Measurements from ENCODE around the gene NUDT8. TPM values are rescaled to one million over a fixed set of nuclear protein-coding genes. Genes with fewer than 3 reads are reported as not detected.

NUDT8 gene
- polyA plus RNA-seq, 2 of the 4 experiments (the other 2 are of a cell fraction) = 1.8 to 5.6 TPM

DNA sequence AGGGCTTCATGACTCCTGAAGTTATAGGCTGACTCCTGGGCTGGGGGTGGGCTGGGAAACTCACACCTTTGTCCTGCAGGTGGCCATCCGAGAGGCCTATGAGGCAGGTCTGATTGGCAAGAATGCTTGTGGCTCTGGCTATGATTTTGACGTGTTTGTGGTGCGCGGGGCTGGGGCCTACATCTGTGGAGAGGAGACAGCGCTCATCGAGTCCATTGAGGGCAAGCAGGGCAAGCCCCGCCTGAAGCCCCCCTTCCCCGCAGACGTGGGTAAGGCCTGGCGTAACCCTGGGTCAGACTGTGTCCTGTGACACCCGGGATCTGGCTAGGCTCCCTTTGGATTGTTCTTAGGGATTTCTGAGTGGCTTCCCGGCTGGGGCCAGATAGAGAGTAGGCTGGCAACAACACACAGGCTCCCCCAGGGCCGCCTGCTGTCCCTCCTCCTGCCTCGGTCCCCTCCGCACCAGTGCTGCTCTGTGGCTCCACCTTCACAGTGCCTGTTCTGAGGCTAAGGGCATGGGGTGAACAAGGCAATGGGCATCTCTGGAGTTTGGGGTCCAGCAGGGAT lies 19.4 kb downstream of the NUDT8 start:
- no peak overlapping the region for H3K4me2 ChIP-seq
- 83% methylated on average over 12 of the region's 15 CpGs for WGBS (ENCODE audit: missing lambda C conversion rate)
- CTCF ChIA-PET = interaction anchor here (3.5 kb wide), 1 partner anchor 19 kb away, joined by 30 read pairs; the partner anchor contains the start of gene NUDT8
- DNase-seq (ENCODE audit: low read depth in 1 of 2, low spot score in 1 of 2) (no peak), ATAC-seq (no peak), FAIRE-seq (no peak)
- TF ChIP-seq, protein P1, sequence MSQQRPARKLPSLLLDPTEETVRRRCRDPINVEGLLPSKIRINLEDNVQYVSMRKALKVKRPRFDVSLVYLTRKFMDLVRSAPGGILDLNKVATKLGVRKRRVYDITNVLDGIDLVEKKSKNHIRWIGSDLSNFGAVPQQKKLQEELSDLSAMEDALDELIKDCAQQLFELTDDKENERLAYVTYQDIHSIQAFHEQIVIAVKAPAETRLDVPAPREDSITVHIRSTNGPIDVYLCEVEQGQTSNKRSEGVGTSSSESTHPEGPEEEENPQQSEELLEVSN (IDR thresholded peaks at IDR 0.05; ENCODE audit: borderline replicate concordance, low read depth) = no peak
- no peak for TF ChIP-seq RARB (CRISPR knock-in tag; IDR thresholded peaks at IDR 0.05)
- no peak for TF ChIP-seq KDM5A (IDR thresholded peaks at IDR 0.05)
- no peak for TF ChIP-seq MAZ (IDR thresholded peaks at IDR 0.05; ENCODE audit: borderline replicate concordance, low read depth, low read length)
- no peak for TF ChIP-seq JUNB (IDR thresholded peaks at IDR 0.05)
- no peak for TF ChIP-seq RCOR1 (IDR thresholded peaks at IDR 0.05; ENCODE audit: low read depth, low read length)
- no peak for TF ChIP-seq NPAS2 (CRISPR knock-in tag; IDR thresholded peaks at IDR 0.05; ENCODE audit: borderline replicate concordance)
- TF ChIP-seq ZNF302 (CRISPR knock-in tag; IDR thresholded peaks at IDR 0.05) = no peak
- no peak for TF ChIP-seq HDAC2 (IDR thresholded peaks at IDR 0.05)
- no peak for TF ChIP-seq BCL3 (IDR thresholded peaks at IDR 0.05)
- TF ChIP-seq CHD4 (IDR thresholded peaks at IDR 0.05; ENCODE audit: borderline replicate concordance) = no peak
- no peak for TF ChIP-seq EP300 (IDR thresholded peaks at IDR 0.05)
- no peak for TF ChIP-seq ZC3H11A (IDR thresholded peaks at IDR 0.05)
- H3K4me3 ChIP-seq = no peak overlapping the region
- POLR2A ChIA-PET = no interaction called here
- peaks cover 19% of the 10 kb centered on the region for H3K4me1 ChIP-seq
- H3K27ac ChIP-seq = no peak overlapping the region
- H3K9me3 ChIP-seq = no peaks in the 10 kb centered on the region

- Histone ChIP-seq H3K9me3 (no peaks in the 10 kb centered on the region), H3K4me3 (no peak overlapping the region), H3K27ac (no peak overlapping the region), H3K4me1 (peaks cover 19% of the 10 kb centered on the region), H3K4me2 (no peak overlapping the region)
- WGBS (ENCODE audit: missing lambda C conversion rate) = 94% methylated on average over 10 of the region's 10 CpGs
- POLR2A ChIA-PET = no interaction called here
- TF ChIP-seq FOSB (CRISPR knock-in tag; IDR thresholded peaks at IDR 0.05) = no peak
- ATAC-seq (no peak), DNase-seq (ENCODE audit: low read depth in 1 of 2, low spot score in 1 of 2) (no peak), FAIRE-seq (no peak)
- CTCF ChIA-PET = interaction anchor here (0.8 to 3.5 kb wide), 4 partner anchors 21 to 39 kb away, joined by 3 to 30 read pairs (median 14); partner anchors contain the start of genes GSTP1 and NUDT8
Observed at GRCh38 chr11:67609316-67609715, 20.4 kb downstream of the NUDT8 start.

GRCh38 chr11:67608486-67608885 lies 21.3 kb downstream of the NUDT8 start:
- 91% methylated on average over 8 of the region's 8 CpGs for WGBS (ENCODE audit: missing lambda C conversion rate)
- ATAC-seq = no peak
- no peak for DNase-seq (ENCODE audit: low read depth in 1 of 2, low spot score in 1 of 2)
- H3K9me3 ChIP-seq = no peaks in the 10 kb centered on the region
- ChIA-PET CTCF (interaction anchor here (0.7 to 3.5 kb wide), 10 partner anchors 9 to 66 kb away, joined by 3 to 30 read pairs (median 4); partner anchors contain the start of genes ALDH3B2, GSTP1 and NUDT8), POLR2A (interaction anchor here (1.0 kb wide), 1 partner anchor 22 kb away, joined by 3 read pairs; the partner anchor contains the start of gene NUDT8)
- no peak overlapping the region for H3K27ac ChIP-seq
- no peak overlapping the region for H3K4me3 ChIP-seq
- 0 out of 3 replicates have a peak overlapping the region, but pooled peaks have one; percentile 93 for H3K4me2 ChIP-seq
- peaks cover 19% of the 10 kb centered on the region for H3K4me1 ChIP-seq
- FAIRE-seq = no peak
- TF ChIP-seq HOXB5 (CRISPR knock-in tag; IDR thresholded peaks at IDR 0.05) = no peak
- no peak for TF ChIP-seq RCOR1 (IDR thresholded peaks at IDR 0.05; ENCODE audit: low read depth, low read length)
- TF ChIP-seq RAD21 (conservative IDR thresholded peaks at IDR 0.05 in 1 of 2, IDR thresholded peaks at IDR 0.05 in 1 of 2) = no peak
- no peak for TF ChIP-seq NFE2L2 (conservative IDR thresholded peaks at IDR 0.05; ENCODE audit: low read length)
- TF ChIP-seq ZC3H11A (IDR thresholded peaks at IDR 0.05) = no peak
- TF ChIP-seq REST (IDR thresholded peaks at IDR 0.05) = no peak
- TF ChIP-seq, protein P2, sequence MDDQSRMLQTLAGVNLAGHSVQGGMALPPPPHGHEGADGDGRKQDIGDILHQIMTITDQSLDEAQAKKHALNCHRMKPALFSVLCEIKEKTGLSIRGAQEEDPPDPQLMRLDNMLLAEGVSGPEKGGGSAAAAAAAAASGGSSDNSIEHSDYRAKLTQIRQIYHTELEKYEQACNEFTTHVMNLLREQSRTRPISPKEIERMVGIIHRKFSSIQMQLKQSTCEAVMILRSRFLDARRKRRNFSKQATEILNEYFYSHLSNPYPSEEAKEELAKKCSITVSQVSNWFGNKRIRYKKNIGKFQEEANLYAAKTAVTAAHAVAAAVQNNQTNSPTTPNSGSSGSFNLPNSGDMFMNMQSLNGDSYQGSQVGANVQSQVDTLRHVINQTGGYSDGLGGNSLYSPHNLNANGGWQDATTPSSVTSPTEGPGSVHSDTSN (IDR thresholded peaks at IDR 0.05) = no peak
- no peak for TF ChIP-seq EP300 (IDR thresholded peaks at IDR 0.05)
- no peak for TF ChIP-seq FOXS1 (CRISPR knock-in tag; IDR thresholded peaks at IDR 0.05)
- TF ChIP-seq, protein P1 (IDR thresholded peaks at IDR 0.05; ENCODE audit: borderline replicate concordance, low read depth) = no peak
- no peak for TF ChIP-seq MAFK (IDR thresholded peaks at IDR 0.05; ENCODE audit: partially characterized antibody)
- TF ChIP-seq, protein P3, sequence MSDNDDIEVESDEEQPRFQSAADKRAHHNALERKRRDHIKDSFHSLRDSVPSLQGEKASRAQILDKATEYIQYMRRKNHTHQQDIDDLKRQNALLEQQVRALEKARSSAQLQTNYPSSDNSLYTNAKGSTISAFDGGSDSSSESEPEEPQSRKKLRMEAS (IDR thresholded peaks at IDR 0.05) = no peak
- TF ChIP-seq HDAC2 (IDR thresholded peaks at IDR 0.05) = no peak
- no peak for TF ChIP-seq POLR2AphosphoS2 (conservative IDR thresholded peaks at IDR 0.05; ENCODE audit: low read length)
- no peak for TF ChIP-seq TFCP2L1 (CRISPR knock-in tag; IDR thresholded peaks at IDR 0.05)
- no peak for TF ChIP-seq CHD2 (IDR thresholded peaks at IDR 0.05; ENCODE audit: low read length, partially characterized antibody)
- no peak for TF ChIP-seq CBX8 (IDR thresholded peaks at IDR 0.05)
- no peak for TF ChIP-seq ESRRA (IDR thresholded peaks at IDR 0.05; ENCODE audit: borderline replicate concordance, low read length)

Data from A549 (cell line).